AG04449 (cell line): ENCODE data around the gene CARD18.
A peak's percentile ranks its signal among the peaks of the same experiment; 100 is the strongest.

Experiments
- CTCF ChIA-PET: fragments of 350-600 bp; formaldehyde crosslinking; extraction: SDS; loops from one replicate; lab custom pipeline; 2021; ENCODE audit warnings: antibody characterized with exemption; lab: Yijun Ruan, JAX
- POLR2A ChIA-PET: fragments of 400-600, 350-600 bp; formaldehyde crosslinking; extraction: SDS; loops from one replicate; lab custom pipeline; 2020; ENCODE audit warnings: antibody characterized with exemption, inconsistent platforms; lab: Yijun Ruan, JAX
- DNase-seq: peaks from one replicate; pipeline ENCODE4 v3.0.0-alpha.2; 2010; ENCODE audit warnings: low read depth, low spot score
- H3K4me3 ChIP-seq: 2 replicates; pipeline ENCODE4 v1.5.1; 2011; ENCODE audit warnings: low read depth, mild to moderate bottlenecking, control low read depth, low read length
- TF ChIP-seq, protein P1 (sequence below): IDR thresholded peaks from one replicate; pipeline ENCODE4 v1.5.1; 2011; ENCODE audit warnings: mild to moderate bottlenecking, moderate library complexity, low read length, control low read depth, inconsistent platforms; ENCODE audit not compliant: insufficient read depth; ENCODE audit errors: missing control alignments

Gene CARD18

DNA sequence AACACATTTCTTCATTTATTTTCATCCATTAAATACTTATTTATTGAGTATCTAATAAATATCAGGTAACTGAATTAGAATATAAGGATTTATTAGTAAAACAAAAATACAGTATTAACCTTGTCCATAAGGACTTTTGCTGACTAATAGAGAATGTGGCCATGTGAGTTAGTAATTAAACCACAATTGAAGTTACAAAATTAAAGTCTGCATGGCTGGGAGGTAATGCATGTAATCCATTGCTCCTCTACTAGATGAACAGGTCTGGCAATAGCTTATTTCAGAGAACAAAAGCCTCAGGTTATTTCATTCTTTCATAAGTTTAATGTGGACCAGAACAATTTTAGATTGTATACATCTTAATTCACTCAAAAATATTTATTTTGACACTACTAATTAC is 9.9 kb upstream of the CARD18 start:
- H3K4me3 ChIP-seq = no peak overlapping the region
- POLR2A ChIA-PET = no interaction called here
- TF ChIP-seq, protein P1, sequence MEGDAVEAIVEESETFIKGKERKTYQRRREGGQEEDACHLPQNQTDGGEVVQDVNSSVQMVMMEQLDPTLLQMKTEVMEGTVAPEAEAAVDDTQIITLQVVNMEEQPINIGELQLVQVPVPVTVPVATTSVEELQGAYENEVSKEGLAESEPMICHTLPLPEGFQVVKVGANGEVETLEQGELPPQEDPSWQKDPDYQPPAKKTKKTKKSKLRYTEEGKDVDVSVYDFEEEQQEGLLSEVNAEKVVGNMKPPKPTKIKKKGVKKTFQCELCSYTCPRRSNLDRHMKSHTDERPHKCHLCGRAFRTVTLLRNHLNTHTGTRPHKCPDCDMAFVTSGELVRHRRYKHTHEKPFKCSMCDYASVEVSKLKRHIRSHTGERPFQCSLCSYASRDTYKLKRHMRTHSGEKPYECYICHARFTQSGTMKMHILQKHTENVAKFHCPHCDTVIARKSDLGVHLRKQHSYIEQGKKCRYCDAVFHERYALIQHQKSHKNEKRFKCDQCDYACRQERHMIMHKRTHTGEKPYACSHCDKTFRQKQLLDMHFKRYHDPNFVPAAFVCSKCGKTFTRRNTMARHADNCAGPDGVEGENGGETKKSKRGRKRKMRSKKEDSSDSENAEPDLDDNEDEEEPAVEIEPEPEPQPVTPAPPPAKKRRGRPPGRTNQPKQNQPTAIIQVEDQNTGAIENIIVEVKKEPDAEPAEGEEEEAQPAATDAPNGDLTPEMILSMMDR = no peak
- DNase-seq = no peak
- CTCF ChIA-PET = no interaction called here

GRCh38 chr11:105148241-105148640 is 8.7 kb upstream of the CARD18 start:
- TF ChIP-seq, protein P1 = no peak
- DNase-seq = no peak
- no peak overlapping the region for H3K4me3 ChIP-seq
- CTCF ChIA-PET = no interaction called here
- POLR2A ChIA-PET = no interaction called here

DNA sequence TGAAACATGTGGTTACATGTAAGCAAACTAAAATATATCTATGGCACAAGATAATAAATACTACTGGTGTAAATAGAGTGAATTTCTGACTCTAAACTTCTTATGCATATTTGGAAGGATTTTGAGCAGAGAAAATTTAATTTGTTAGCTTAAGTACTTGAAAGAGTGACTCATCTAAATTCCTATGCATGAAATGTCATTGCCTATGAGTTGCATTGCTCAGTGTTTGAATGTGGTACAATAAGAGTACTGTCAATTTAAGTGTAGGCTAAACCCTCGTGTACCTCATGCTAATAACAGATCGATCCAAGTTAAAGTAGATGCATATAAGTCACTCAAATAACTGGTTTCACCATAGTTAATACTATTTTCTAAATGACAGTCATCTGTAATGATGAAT is 5.3 kb upstream of the CARD18 start:
- ChIA-PET CTCF (no interaction called here), POLR2A (no interaction called here)
- TF ChIP-seq, protein P1 = no peak
- DNase-seq = peak; percentile 50
- H3K4me3 ChIP-seq = no peak overlapping the region

DNA sequence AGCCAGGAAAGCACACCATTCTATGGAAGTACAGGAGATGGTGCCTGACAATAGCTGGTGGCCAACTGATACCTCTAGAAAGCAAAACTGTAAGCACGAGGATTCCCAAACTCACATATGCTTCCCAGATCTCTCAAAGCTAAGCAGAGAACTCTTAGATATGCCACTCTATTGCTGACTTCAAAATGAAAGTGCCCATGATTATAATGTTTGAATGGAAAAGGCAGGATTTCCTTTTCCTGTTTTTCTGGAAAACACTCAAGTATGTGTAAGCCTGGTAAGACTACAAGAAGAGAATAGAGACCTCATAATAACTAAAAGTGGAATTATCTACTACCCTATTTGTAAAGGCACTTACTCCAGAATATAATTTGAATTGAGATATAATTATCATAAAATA is 2.6 kb upstream of the CARD18 start:
- no peak overlapping the region for H3K4me3 ChIP-seq
- no peak for DNase-seq
- ChIA-PET CTCF (no interaction called here), POLR2A (no interaction called here)
- TF ChIP-seq, protein P1 = no peak

DNA sequence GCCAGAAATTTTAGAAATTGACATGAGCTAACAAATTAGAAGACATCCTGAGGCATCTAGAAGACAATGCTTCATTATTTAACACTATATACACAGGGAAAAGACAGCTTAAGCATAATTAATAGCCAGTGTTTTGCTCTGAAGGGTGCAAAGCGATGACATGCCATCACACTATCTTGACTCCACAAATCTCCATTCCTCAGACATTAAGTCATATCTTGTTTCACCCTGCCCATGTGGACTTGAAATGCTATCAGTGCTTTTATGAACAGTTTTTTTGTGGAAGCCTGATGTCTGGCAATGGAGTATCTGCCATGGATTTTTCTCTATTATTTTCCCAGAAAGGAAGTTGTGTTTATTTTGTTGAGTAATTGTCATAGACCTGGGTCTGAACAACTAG is 2.3 kb downstream of the CARD18 start:
- ChIA-PET CTCF (no interaction called here), POLR2A (no interaction called here)
- DNase-seq = no peak
- TF ChIP-seq, protein P1 = no peak
- no peak overlapping the region for H3K4me3 ChIP-seq

- TF ChIP-seq, protein P1 = no peak
- ChIA-PET CTCF (no interaction called here), POLR2A (no interaction called here)
- no peak for DNase-seq
- H3K4me3 ChIP-seq = no peak overlapping the region
These were observed 3.7 kb downstream of the CARD18 start for GRCh38 chr11:105135883-105136282.
